GM12878 (cell line): ENCODE measurements around the gene GPR176. TPM values are rescaled to one million over a fixed set of nuclear protein-coding genes. Genes with fewer than 3 reads are reported as not detected.

ENCODE experiments used
- ATAC-seq: fragments of 200-7000 bp; cut with Tn5 transposase; 3 replicates; pipeline ENCODE4 v1.9.1; 2020; ENCODE audit warnings: mild to moderate bottlenecking, moderate library complexity
- BruUV-seq: library from RNA; stranded (reverse); fragments of 400-500 nt; replicated peaks from 2 replicates; lab custom pipeline; 2021; lab: Mats Ljungman, UMichigan
- CTCF ChIA-PET: fragments of 300-600 bp; sonication (Branson Sonifier 250); formaldehyde crosslinking; extraction: SDS; loops from one replicate; lab custom pipeline; 2021; ENCODE audit warnings: inconsistent platforms; lab: Yijun Ruan, JAX
- POLR2A ChIA-PET: fragments of 350-600 bp; formaldehyde crosslinking; extraction: SDS; loops from one replicate; lab custom pipeline; 2021; ENCODE audit warnings: inconsistent platforms; lab: Charles Lee
- RAD21 ChIA-PET: fragments of 300-600 bp; sonication (Branson Sonifier 250); formaldehyde crosslinking; loops from one replicate; lab custom pipeline; 2023; ENCODE audit warnings: antibody characterized with exemption; ENCODE audit not compliant: unreplicated experiment; lab: Charles Lee
- SMC1A ChIA-PET: fragments of 300-600 bp; sonication (Branson Sonifier 250); formaldehyde crosslinking; loops from one replicate; lab custom pipeline; 2023; ENCODE audit not compliant: unreplicated experiment, uncharacterized antibody; lab: Charles Lee
- DNase-seq: peaks from one replicate; pipeline ENCODE4 v3.0.0-alpha.2; 2011; ENCODE audit warnings: low read depth, low spot score
- FAIRE-seq: peaks from 3 replicates; lab custom pipeline; 2011; peaks lifted over from hg19 to GRCh38; lab: Jason Lieb, UNC
- H2AFZ ChIP-seq: 2 replicates; pipeline ENCODE4 v1.6.0; 2011; ENCODE audit warnings: low read depth, low read length, control low read depth; ENCODE audit not compliant: control insufficient read depth
- H3K27ac ChIP-seq: 2 replicates; pipeline ENCODE4 v1.5.1; 2011; ENCODE audit warnings: control low read depth; ENCODE audit not compliant: control insufficient read depth, insufficient read depth
- H3K27me3 ChIP-seq, 2 experiments: replicated peaks in 1 of 2; 2 replicates each; pipeline versions ENCODE4 v1.6.0 to v1.6.1; 2011; ENCODE audit warnings: low read length in 1 of 2; ENCODE audit not compliant: control insufficient read depth in 2 of 2, insufficient read depth in 2 of 2
- H3K36me3 ChIP-seq, 2 experiments: 2 replicates each; pipeline ENCODE4 v1.5.1; 2011; ENCODE audit warnings: low read length in 1 of 2; ENCODE audit not compliant: control insufficient read depth in 2 of 2, insufficient read depth in 2 of 2
- H3K4me1 ChIP-seq: 2 replicates; pipeline ENCODE4 v1.6.1; 2011; ENCODE audit warnings: mild to moderate bottlenecking, low read length, moderate library complexity, mixed read lengths; ENCODE audit not compliant: control insufficient read depth, insufficient read depth
- H3K4me2 ChIP-seq: 2 replicates; pipeline ENCODE4 v1.6.0; 2011; ENCODE audit warnings: control low read depth; ENCODE audit not compliant: control insufficient read depth, insufficient read depth
- H3K4me3 ChIP-seq: fragments of 200-600 bp; sonication (generic); 2 replicates; pipeline ENCODE4 v1.5.1; 2016
- H3K79me2 ChIP-seq: 2 replicates; pipeline ENCODE4 v1.6.0; 2011; ENCODE audit warnings: low read length; ENCODE audit not compliant: control insufficient read depth, insufficient read depth
- H3K9ac ChIP-seq: 2 replicates; pipeline ENCODE4 v1.8.0; 2011; ENCODE audit warnings: low read length, control low read depth, mixed read lengths; ENCODE audit not compliant: control insufficient read depth, insufficient read depth
- H3K9me3 ChIP-seq: replicated peaks from 3 replicates; pipeline ENCODE4 v1.5.1; 2011; ENCODE audit warnings: mild to moderate bottlenecking, low read length; ENCODE audit not compliant: control insufficient read depth, insufficient read depth
- H4K20me1 ChIP-seq: 2 replicates; pipeline ENCODE4 v1.6.0; 2011; ENCODE audit not compliant: control insufficient read depth, insufficient read depth
- ATF3 ChIP-seq: IDR thresholded peaks from 2 replicates; pipeline ENCODE4 v1.6.1; 2011; ENCODE audit warnings: low read depth, mild to moderate bottlenecking, low read length, moderate library complexity, borderline replicate concordance; ENCODE audit errors: extremely low read depth
- EP300 ChIP-seq, 2 experiments: fragments of 150-350 bp in 1 of 2; IDR thresholded peaks; 2 replicates each; pipeline ENCODE4 v1.6.1; 2011 to 2012; ENCODE audit warnings: low read depth in 2 of 2, low read length in 2 of 2, borderline replicate concordance in 1 of 2, improper control_type of control experiment in 1 of 2, inconsistent platforms in 1 of 2; ENCODE audit not compliant: control insufficient read depth in 1 of 2
- EZH2 ChIP-seq: IDR thresholded peaks from 2 replicates; pipeline ENCODE4 v1.6.1; 2012; ENCODE audit warnings: low read depth, mild to moderate bottlenecking, control low read depth, inconsistent platforms, low read length, borderline replicate concordance; ENCODE audit not compliant: control insufficient read depth
- IRF4 ChIP-seq: IDR thresholded peaks from 2 replicates; pipeline ENCODE4 v1.6.1; 2011; ENCODE audit warnings: low read depth, low read length
- NBN ChIP-seq: fragments of 450-650 bp; IDR thresholded peaks from 2 replicates; pipeline ENCODE4 v1.6.1; 2016
- POU2F2 ChIP-seq: IDR thresholded peaks from 3 replicates; pipeline ENCODE4 v1.6.1; 2011; ENCODE audit warnings: low read depth, mild to moderate bottlenecking, low read length, borderline replicate concordance
- SMAD5 ChIP-seq: IDR thresholded peaks from 2 replicates; pipeline ENCODE4 v1.6.1; 2016; ENCODE audit warnings: antibody characterized with exemption, low read depth
- SMARCA5 ChIP-seq: fragments of 450-650 bp; IDR thresholded peaks from 2 replicates; pipeline ENCODE4 v1.6.1; 2017; ENCODE audit warnings: mild to moderate bottlenecking
- SREBF2 ChIP-seq: IDR thresholded peaks from 2 replicates; pipeline ENCODE4 v1.6.1; 2012; ENCODE audit warnings: mild to moderate bottlenecking, low read length
- TAF1 ChIP-seq: IDR thresholded peaks from 2 replicates; pipeline ENCODE4 v1.6.1; 2011; ENCODE audit warnings: mild to moderate bottlenecking, low read depth, low read length, borderline replicate concordance
- USF1 ChIP-seq: IDR thresholded peaks from 2 replicates; pipeline ENCODE4 v1.6.1; 2011; ENCODE audit warnings: borderline replicate concordance, low read depth, mild to moderate bottlenecking, moderate library complexity, mixed read lengths, low read length; ENCODE audit not compliant: insufficient read depth; ENCODE audit errors: extremely low read length
- ZNF207 ChIP-seq: fragments of 450-650 bp; IDR thresholded peaks from 2 replicates; pipeline ENCODE4 v1.6.1; 2014; ENCODE audit warnings: antibody characterized with exemption, mild to moderate bottlenecking, borderline replicate concordance
- ZNF274 ChIP-seq: IDR thresholded peaks from one replicate; pipeline ENCODE4 v1.8.0; 2011; ENCODE audit not compliant: insufficient read length, insufficient read depth
- WGBS: methylation state at CpG from one replicate; pipeline ENCODE4 v1.1.6; 2016; ENCODE audit warnings: low lambda C conversion rate; ENCODE audit not compliant: insufficient replicate concordance, insufficient coverage; ENCODE audit errors: missing lambda C conversion rate; 5-methylcytosine and 5-hydroxymethylcytosine counted together
- in situ Hi-C: fragments of 300-500 bp; cut with MboI; formaldehyde crosslinking; loops from 9 replicates; pipeline ENCODE4 v1.14.3; 2018; ENCODE audit warnings: mixed read lengths
- intact Hi-C: fragments of 100-400 bp; cut with micrococcal nuclease; formaldehyde crosslinking; loops from one replicate; pipeline ENCODE4 v1.14.2; 2022; ENCODE audit not compliant: unreplicated experiment
- polyA plus RNA-seq, 11 experiments: library from polyadenylated mRNA; depleted of rRNA in 4 of 11; unstranded in 6 of 11; stranded (reverse) in 5 of 11; fragments of >200 nt; fragmentation: Nextera tagmentation in 4 of 11; fragmentation: Illumina TruSeq in 1 of 11; extraction: Ambion mirVana in 4 of 11; extraction: Trizol in 1 of 11; gene quantifications; 1 replicate in 1 of 11; 2 replicates in 10 of 11; pipeline versions ENCODE4 v1.2.1 to v1.2.3, GENCODE V29; 2011 to 2016; ENCODE audit warnings: inconsistent platforms in 2 of 11, missing spikeins in 2 of 11, low read depth in 1 of 11
- total RNA-seq, 4 experiments: library from RNA; depleted of rRNA in 3 of 4; stranded (reverse); fragments of >200 nt in 3 of 4; fragmentation: Illumina TruSeq in 1 of 4; extraction: Trizol in 1 of 4; gene quantifications; 2 replicates each; pipeline versions ENCODE4 v1.2.1 to v1.2.3, GENCODE V29; 2013 to 2021
- TF ChIP-seq, protein P1 (sequence below): fragments of 450-650 bp; formaldehyde crosslinking; IDR thresholded peaks from 2 replicates; pipeline ENCODE4 v1.4.0; 2022; ENCODE audit warnings: mild to moderate bottlenecking, moderate library complexity

The GPR176 gene
- total and polyA plus RNA-seq, 10 of the 15 experiments (the other 5 are each of a cell fraction or from before 2014, with no cell fraction given) = 0.02 to 0.33 (median 0.16) TPM; not detected in 4

DNA sequence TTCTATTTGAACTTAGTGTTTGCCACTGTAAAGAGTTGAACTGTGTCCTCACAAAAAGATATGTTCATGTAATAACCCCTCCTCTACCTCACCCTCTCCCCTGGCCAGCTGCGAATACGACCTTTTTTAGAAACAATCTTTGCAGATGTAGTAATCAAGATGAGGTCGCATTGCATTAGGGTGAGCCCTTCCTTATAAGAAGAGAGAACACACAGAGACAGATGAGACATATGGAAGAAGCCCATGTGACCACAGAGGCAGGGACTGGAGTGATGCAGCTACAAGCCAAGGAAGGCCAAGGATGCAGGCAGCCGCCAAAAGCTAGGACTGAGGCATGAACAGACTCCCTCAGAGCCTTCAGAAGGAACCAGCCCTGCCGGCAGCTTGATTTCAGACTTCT lies 27.6 kb downstream of the GPR176 start:
- Histone ChIP-seq H3K9me3 (no peaks in the 10 kb centered on the region), H3K9ac (no peak overlapping the region), H2AFZ (no peak overlapping the region), H3K79me2 (no peaks in the 10 kb centered on the region)
- ATAC-seq = no peak
- no peak for FAIRE-seq
- no TSS peak for BruUV-seq
- CTCF ChIA-PET = no interaction called here
- intact Hi-C loops = no loop called here
- no peak for TF ChIP-seq NBN
- TF ChIP-seq SMAD5 = no peak
- no peak for TF ChIP-seq ZNF274
- TF ChIP-seq SMARCA5 = no peak
- no peak for TF ChIP-seq SREBF2
- TF ChIP-seq, all 136 proteins: peak for 0
- H4K20me1 ChIP-seq = no peaks in the 10 kb centered on the region
- ChIA-PET SMC1A (no interaction called here), POLR2A (no interaction called here), RAD21 (interaction anchor here (1.0 kb wide), 1 partner anchor 127 kb away, joined by 3 read pairs; no protein-coding TSS in a partner anchor)
- no peak for DNase-seq
- no peaks in the 10 kb centered on the region for H3K36me3 ChIP-seq
- no peak overlapping the region for H3K27ac ChIP-seq
- WGBS = 78% methylated on average over 5 of the region's 5 CpGs
- no peak overlapping the region for H3K4me2 ChIP-seq
- H3K4me3 ChIP-seq = no peak overlapping the region
- no peaks in the 10 kb centered on the region for H3K27me3 ChIP-seq
- in situ Hi-C loops = no loop called here
- H3K4me1 ChIP-seq = no peaks in the 10 kb centered on the region

DNA sequence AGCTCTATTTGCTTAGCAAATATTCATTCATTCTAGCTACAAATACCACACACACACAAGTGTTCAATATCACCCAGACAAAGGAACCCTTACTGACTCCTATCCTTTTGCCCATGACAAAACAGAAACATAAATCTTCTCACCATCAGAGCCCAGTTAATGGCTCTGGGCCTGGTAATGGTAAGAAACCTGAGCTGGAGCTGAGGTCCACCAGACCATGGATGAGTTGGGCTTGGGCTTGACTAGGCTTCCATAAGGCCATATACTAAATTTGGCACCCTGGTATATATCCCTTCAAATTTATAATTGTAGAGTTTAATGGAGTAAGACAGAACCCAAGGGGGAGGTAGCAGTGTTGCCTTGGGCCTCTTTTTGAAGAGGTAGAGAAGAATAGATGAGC lies 29.4 kb downstream of the GPR176 start:
- no peak for ATAC-seq
- ChIA-PET POLR2A (interaction anchor here (0.5 kb wide), 1 partner anchor 54 kb away, joined by 3 read pairs; no protein-coding TSS in a partner anchor), RAD21 (no interaction called here), SMC1A (interaction anchor here (1.0 to 1.4 kb wide), 4 partner anchors 27 to 152 kb away, joined by 3 to 4 read pairs (median 3); no protein-coding TSS in a partner anchor), CTCF (interaction anchor here (0.8 to 1.1 kb wide), 2 partner anchors 24 to 384 kb away, joined by 3 to 4 read pairs; no protein-coding TSS in a partner anchor)
- Histone ChIP-seq H3K4me1 (no peaks in the 10 kb centered on the region), H4K20me1 (no peaks in the 10 kb centered on the region), H3K4me3 (no peak overlapping the region), H3K9ac (no peak overlapping the region), H3K27ac (no peak overlapping the region), H3K27me3 (no peaks in the 10 kb centered on the region), H3K4me2 (no peak overlapping the region), H3K79me2 (no peaks in the 10 kb centered on the region), H3K36me3 (no peaks in the 10 kb centered on the region), H2AFZ (no peak overlapping the region), H3K9me3 (no peaks in the 10 kb centered on the region)
- BruUV-seq = no TSS peak
- intact Hi-C loops (no loop called here), in situ Hi-C loops (no loop called here)
- FAIRE-seq = no peak
- DNase-seq = no peak
- TF ChIP-seq USF1 (no peak), EP300 (IDR thresholded peaks at IDR 0.05; ENCODE audit: borderline replicate concordance in 1 of 2, control insufficient read depth in 1 of 2, low read depth in 2 of 2, low read length in 2 of 2) (no peak), TAF1 (no peak), EZH2 (no peak), ZNF207 (no peak), POU2F2 (no peak), IRF4 (no peak), ATF3 (no peak)
- TF ChIP-seq, protein P1, sequence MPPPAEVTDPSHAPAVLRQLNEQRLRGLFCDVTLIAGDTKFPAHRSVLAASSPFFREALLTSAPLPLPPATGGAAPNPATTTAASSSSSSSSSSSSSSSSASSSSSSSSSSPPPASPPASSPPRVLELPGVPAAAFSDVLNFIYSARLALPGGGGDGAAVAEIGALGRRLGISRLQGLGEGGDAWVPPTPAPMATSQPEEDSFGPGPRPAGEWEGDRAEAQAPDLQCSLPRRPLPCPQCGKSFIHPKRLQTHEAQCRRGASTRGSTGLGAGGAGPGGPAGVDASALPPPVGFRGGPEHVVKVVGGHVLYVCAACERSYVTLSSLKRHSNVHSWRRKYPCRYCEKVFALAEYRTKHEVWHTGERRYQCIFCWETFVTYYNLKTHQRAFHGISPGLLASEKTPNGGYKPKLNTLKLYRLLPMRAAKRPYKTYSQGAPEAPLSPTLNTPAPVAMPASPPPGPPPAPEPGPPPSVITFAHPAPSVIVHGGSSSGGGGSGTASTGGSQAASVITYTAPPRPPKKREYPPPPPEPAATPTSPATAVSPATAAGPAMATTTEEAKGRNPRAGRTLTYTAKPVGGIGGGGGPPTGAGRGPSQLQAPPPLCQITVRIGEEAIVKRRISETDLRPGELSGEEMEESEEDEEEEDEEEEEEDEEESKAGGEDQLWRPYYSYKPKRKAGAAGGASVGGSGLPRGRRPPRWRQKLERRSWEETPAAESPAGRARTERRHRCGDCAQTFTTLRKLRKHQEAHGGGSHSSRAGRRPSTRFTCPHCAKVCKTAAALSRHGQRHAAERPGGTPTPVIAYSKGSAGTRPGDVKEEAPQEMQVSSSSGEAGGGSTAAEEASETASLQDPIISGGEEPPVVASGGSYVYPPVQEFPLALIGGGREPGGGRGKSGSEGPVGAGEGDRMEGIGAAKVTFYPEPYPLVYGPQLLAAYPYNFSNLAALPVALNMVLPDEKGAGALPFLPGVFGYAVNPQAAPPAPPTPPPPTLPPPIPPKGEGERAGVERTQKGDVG (CRISPR knock-in tag) = no peak
